ENCODE results near the gene ELMO3.
A peak's percentile ranks its signal among the peaks of the same experiment; 100 is the strongest.

Gene ELMO3

GRCh38 chr16:67244387-67245185, 45.7 kb downstream of the ELMO3 start:
- DNase-seq, result peak; percentile 87

GRCh38 chr16:67245186-67245585, 46.3 kb downstream of the ELMO3 start:
- no peak for DNase-seq

- DNase-seq, result no peak
These were observed 46.7 kb downstream of the ELMO3 start for GRCh38 chr16:67245674-67246080.

- peak; percentile 62 for DNase-seq
These were observed 47.3 kb downstream of the ELMO3 start for GRCh38 chr16:67246081-67246755.

GRCh38 chr16:67246756-67247191, 47.8 kb downstream of the ELMO3 start:
- peak; percentile 39 for DNase-seq

- peak; percentile 98 for DNase-seq
These were observed 48.5 kb downstream of the ELMO3 start, which contains the start of gene FHOD1 for GRCh38 chr16:67247192-67248072. Gene FHOD1 (minus strand): TSS chr16:67247481. CDS start chr16:67247410, 71 bp downstream.

GRCh38 chr16:67248073-67248400, 49.1 kb downstream of the ELMO3 start:
- DNase-seq, result no peak

- DNase-seq, result no peak
These were observed 49.7 kb downstream of the ELMO3 start, which contains the start of gene SLC9A5 for GRCh38 chr16:67248401-67249177. Gene SLC9A5 (plus strand): TSS chr16:67248979. CDS start chr16:67249015, 36 bp downstream.

GRCh38 chr16:67249178-67250044, 50.5 kb downstream of the ELMO3 start:
- DNase-seq, result no peak

GRCh38 chr16:67250045-67250327, 51.1 kb downstream of the ELMO3 start:
- no peak for DNase-seq

- no peak for DNase-seq
These were observed 53.9 kb downstream of the ELMO3 start for GRCh38 chr16:67252609-67253497.
